H4 (cell line): Measurements from ENCODE around the gene PRKCE. TPM values are rescaled to one million over a fixed set of nuclear protein-coding genes. Genes with fewer than 3 reads are reported as not detected.

Source experiments
- DNase-seq: peaks from one replicate; pipeline ENCODE4 v3.0.0-alpha.2; 2015; ENCODE audit warnings: low spot score
- total RNA-seq: library from RNA; depleted of rRNA; stranded (reverse); fragments of >200 nt; shearing (Covaris generic); gene quantifications from 2 replicates; pipeline ENCODE4 v1.2.3, GENCODE V29; 2014

PRKCE gene
- total RNA-seq, 1 experiment from 2014 or later, result 22.4 TPM

- DNase-seq, result no peak
Measured at GRCh38 chr2:45754131-45755010, 102.9 kb downstream of the PRKCE start.

GRCh38 chr2:45755585-45756335 lies 104.3 kb downstream of the PRKCE start:
- DNase-seq, result no peak

- no peak for DNase-seq
Measured at GRCh38 chr2:45758018-45758417, 106.5 kb downstream of the PRKCE start.

GRCh38 chr2:45759310-45759851 lies 107.9 kb downstream of the PRKCE start:
- no peak for DNase-seq

- no peak for DNase-seq
Measured at GRCh38 chr2:45761635-45762034, 110.2 kb downstream of the PRKCE start.

GRCh38 chr2:45763255-45763654 lies 111.8 kb downstream of the PRKCE start:
- no peak for DNase-seq

GRCh38 chr2:45763797-45764196 lies 112.3 kb downstream of the PRKCE start:
- DNase-seq, result no peak

- DNase-seq, result no peak
Measured at GRCh38 chr2:45765007-45765727, 113.7 kb downstream of the PRKCE start.

GRCh38 chr2:45765728-45766254 lies 114.3 kb downstream of the PRKCE start:
- no peak for DNase-seq

- DNase-seq, result no peak
Measured at GRCh38 chr2:45768208-45768607, 116.7 kb downstream of the PRKCE start.

GRCh38 chr2:45769056-45769455 lies 117.6 kb downstream of the PRKCE start:
- no peak for DNase-seq

GRCh38 chr2:45769854-45770576 lies 118.5 kb downstream of the PRKCE start:
- DNase-seq, result no peak

GRCh38 chr2:45770811-45771210 lies 119.3 kb downstream of the PRKCE start:
- DNase-seq, result no peak

GRCh38 chr2:45771261-45771660 lies 119.8 kb downstream of the PRKCE start:
- no peak for DNase-seq

GRCh38 chr2:45772038-45772437 lies 120.6 kb downstream of the PRKCE start:
- DNase-seq, result no peak

GRCh38 chr2:45773909-45774308 lies 122.4 kb downstream of the PRKCE start:
- DNase-seq, result no peak

GRCh38 chr2:45774688-45775244 lies 123.3 kb downstream of the PRKCE start:
- no peak for DNase-seq

- DNase-seq, result no peak
Measured at GRCh38 chr2:45776160-45776955, 124.9 kb downstream of the PRKCE start.

GRCh38 chr2:45777996-45778719 lies 126.7 kb downstream of the PRKCE start:
- DNase-seq, result no peak
